ENCODE data around the gene HMG20B.

The HMG20B gene

DNA sequence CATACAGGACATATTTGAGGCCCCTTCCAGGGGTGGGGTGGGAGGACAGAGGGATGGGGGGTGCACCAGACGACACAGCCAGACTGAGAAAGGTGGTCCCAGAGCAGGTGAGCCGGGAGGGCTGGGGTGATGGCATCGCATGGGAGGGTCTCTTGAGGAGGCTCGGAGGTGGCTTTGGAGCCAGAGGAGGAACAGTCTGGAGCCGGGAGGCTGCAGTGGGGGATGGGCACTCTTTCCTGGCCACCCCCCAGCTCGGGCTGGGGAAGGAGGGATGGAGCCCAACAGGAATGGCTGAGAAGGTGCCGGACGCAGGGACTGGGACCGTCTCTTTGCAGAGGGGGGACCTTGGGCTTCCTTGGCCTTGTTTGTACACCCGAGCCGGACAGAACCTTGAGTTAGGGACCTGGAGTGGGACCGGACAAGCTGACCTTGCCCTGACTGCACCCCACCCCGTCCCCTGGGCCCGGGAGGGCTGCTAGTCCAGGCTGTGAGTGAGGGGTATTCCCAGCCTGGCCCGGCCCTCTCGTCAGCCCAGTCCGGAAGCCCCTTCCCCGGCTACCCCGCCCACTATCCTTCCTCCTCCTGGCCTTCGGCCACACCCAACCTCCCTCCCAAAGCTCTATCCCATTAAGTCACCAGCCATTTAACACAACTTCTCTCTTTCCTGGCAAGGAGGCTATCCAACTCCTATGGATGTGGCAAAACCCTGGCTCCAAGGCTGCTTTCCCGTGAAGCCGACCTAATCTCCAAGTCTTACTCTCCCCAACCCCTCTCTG is 34.7 kb downstream of the HMG20B start:
- DNase-seq (ENCODE audit: low spot score), result peak; percentile 64

DNA sequence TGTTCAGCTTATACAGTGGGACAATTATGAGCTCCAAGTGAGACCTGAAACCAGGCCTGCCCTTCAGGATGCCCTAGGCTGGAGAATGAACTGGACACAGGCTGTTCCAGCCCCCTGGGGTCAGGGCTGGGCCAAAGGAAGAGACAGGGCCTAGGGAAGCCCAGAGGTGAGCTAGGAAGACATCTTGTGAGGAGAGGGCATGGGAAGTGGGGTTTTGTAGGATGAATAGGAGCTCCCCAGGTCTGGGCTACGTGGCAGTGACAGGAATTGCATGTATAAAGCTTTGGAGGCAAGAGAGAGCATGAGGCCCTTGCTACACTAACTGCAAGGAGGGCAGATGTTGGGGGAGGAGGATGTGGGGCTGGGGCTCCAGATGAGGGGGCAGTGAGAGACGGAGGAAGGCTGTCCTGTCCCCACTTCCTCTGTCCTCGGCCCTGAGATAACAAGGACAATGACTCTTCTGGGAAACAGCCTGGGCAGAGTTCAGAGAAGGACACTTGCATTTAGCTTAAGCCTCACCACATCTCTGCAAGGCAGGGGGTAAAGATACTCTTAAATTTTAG is 35.4 kb downstream of the HMG20B start:
- DNase-seq (ENCODE audit: low spot score), result no peak

DNA sequence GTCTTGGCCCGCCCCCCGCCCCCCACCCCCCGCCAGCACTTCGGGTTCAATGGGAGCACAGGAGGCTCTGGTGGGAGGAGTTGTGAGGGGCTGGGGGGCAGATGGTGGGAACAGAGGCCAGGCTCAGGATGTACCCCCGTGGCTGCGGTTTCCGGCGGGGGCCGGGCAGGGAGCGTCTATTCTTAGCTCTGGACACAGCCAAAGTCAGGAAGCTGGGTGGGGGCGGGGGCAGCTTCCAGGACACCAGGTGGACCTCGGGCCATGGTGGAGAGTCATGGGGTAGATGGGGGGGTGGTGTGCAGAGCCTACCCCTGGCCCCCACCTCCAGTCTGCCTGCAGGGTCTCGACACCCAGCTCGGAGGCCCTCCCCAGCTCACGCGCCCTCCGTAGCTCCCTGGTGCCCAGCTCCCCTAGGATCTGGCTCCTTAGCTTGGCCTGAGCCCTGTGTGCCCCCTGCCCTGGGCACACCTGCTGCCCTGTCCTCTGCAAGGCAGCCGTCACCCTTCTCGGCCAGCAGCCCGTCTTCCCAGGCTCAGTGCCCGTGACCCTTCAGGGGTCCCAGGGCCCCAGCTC is 36.1 kb downstream of the HMG20B start:
- DNase-seq (ENCODE audit: low spot score), result no peak

DNA sequence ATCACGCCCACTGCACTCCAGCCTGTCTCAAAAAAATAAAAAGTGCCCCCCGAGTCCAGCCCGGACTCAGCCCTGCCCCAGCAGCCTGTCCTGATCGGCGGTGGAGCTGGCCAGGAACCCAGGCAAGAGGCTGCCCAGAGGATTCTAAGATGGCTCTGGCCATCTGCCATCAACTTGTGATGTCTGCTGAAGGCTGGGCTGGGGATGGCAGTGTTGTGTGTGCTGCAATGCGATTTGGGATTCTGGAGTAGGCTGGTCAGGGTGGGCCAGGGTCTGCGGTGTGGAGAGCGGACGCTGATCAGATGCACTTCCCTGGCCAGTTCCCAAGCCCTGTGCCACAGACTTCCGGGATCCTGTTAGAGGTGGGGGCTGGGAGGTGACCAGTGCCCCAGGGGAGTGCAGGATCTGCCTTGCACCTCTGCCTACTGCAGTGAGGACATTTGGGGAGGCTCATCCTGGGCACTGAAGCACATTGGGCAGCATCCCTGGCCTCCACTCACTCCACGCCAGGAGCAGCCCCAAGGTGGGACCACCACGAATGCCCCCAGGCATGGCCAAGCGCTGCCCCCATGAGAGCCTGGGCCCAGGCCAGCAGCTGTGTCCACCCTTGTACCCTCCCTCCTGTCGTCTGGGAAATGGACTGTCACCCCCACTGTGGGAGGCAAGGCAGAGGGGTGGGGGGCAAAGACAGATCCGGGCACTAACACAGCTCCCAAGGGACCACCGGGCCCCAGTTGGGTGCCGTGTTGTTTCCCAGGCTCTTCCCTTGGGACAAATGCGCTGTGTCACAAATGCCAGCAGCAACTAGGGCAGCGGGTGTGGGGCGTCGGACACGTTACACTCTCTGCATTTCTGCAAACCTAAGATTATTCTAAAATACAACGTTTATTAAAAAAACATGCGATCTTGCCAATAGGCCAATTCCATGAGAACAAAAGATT is 37.3 kb downstream of the HMG20B start:
- DNase-seq (ENCODE audit: low spot score), result no peak

DNA sequence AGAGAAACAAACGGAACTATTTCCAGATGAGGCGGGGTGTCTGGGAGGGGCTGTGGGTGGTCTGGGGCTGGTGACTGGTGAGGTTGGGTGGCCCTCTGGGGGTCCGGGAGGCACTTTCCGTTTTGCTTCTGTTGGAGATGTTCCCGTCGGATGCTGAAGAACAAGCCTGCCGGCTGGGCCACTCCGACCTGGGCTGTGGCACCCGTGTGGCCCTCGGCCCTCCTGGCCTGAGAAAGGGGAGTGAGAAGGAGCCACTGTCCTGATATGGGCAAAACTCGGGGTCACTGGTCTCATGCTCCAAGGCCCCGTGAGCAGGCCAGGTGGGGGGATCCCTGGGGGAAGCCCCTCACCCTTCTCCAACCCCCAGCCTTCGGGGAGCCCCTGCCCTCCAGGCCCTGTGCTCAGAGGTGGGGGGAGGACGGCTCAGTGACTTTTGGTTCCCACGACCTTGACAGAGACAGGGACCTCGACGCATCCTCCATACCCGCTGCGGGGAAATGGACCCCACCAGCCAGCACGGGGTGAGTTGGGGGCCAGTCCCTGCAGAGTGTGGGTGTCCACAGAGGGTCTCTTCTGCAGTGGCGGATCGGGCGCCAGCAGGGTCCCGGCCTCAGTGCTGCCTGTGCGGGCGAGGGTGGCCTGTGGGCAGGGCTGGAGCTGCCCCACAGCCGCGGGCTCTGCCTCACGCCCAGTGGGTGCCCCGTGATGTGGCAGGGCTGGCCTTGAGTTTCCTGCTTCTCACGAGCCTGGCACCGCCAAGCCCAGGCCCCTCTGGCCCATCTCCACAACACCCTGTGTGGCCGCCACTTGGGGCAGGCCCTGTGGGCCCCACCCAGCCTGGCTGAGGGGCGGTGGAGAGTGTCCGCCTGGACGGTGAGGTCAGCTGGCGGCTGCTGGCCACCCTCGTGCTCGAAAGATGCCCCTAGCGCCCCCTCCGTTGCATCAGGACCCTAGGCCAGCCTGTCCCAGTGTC is 38.3 kb downstream of the HMG20B start:
- DNase-seq (ENCODE audit: low spot score), result no peak

DNA sequence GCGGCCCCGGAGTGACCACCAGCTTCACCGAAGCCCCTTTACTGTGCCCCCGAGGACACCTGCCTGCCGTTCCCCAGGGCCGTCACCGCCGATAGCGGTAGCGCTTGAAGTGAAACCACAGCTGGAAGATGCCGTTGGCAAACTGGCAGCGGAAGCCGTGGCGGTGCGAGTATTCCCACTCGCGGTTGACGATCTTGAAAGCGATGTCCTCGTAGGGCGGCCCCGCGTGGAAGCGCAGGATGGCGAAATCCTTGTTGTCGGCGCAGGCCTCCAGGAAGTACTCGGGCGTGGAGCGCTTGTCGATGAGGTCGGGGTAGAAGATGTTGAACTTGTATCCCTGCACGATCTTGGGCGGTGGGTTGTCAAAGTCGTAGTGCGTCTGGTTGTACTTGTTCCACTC is 39.1 kb downstream of the HMG20B start:
- no peak for DNase-seq (ENCODE audit: low spot score)

DNA sequence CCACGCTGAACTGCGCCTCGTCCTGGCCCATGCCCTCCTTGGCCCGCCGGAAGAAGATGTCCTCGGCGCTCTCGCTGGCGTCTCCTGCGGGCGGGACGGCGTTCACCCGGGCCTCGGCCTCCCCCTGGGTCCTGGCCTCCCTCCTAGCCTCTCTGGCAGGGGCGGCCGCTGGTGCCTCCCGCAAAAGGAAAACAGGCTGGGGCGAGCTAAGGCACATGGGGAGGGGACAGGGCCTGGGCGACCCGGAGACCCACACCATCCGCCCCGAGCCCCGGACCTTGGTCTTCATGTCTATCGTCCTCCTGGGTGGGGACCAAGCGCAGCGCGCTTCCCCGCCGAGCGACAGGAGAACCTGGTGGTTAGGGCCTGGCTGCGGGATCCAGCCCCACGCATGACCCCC is 39.6 kb downstream of the HMG20B start:
- DNase-seq (ENCODE audit: low spot score), result no peak

DNA sequence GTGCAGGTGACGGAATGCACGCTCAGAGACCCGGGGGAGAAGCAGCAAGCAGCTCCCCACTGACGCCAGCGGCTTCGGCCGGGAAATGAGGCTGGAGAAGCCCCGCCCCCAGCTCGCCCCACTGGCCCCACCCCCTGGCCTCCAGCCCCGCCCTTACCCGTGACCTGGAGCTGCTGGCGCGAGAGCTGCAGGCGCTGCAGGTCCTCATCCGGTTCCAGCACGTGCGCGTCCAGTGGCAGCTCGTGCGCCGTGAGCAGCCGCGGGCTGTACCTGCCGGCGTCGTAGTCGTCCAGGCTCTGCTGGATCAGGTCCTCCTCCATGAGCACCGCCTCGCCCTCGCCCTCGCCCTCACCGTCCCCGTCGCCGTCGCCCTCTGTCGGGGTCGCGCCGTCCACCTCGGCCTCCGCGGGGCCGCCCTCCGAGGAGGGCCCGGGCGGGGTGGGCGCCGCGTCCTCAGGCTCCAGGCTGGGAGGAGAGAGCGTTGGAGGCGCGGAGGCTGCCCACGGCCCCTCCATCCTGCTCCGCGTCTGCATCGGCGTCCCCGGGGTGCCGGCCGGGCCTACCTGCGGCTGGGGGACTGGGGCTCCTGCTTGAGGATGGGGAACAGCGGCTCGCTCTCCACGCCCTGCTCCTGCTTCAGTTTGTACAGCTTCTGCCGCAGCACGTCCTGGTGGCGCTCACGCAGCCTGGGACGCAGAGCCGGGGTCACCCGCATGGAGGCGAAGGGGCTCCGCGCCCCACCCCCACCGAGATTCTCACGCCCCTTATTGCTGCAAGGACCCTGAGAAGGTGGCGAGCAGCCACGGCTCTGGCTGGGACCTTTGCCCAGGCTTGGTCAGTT is 40.4 kb downstream of the HMG20B start:
- no peak for DNase-seq (ENCODE audit: low spot score)

DNA sequence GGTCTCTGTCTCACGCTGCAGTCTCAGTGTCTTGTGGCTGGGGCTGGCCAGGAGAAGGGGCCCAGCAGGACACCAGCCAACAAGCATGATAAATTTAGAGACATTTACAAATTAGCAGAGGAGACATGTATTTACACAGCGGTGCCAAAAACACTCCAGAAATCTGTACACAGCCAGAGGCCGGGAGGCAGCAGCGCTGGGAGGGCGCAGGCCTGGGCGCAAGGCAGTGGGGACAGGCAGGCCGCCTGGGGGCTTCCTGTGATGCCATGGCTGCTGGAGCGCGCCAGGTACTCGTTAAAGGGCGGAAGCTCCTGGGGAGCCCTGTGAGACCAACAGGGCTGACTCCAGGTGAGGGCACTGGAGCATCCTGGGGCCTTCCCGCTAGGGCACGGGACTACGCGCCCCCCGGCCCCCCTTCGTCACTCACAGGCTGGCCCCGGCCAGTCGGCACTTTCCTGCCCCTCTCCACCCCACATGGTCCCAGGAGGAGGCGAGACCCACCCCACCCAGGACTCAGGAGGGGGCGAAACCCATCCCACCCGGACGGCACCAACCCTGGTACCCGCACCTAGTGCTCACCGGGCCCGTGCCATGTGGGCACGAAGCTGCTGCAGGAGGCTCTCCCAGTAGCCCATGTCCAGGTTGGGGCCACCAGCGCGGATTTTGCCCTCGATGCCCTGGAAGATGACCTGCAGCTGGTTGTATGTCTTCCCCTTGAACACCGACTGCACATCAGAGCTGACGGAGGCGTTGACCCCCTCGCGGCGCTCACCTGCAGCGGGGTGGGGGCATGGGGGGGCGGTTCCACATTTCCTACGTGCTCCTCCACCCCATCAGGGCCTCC is 41.3 kb downstream of the HMG20B start:
- no peak for DNase-seq (ENCODE audit: low spot score)

DNA sequence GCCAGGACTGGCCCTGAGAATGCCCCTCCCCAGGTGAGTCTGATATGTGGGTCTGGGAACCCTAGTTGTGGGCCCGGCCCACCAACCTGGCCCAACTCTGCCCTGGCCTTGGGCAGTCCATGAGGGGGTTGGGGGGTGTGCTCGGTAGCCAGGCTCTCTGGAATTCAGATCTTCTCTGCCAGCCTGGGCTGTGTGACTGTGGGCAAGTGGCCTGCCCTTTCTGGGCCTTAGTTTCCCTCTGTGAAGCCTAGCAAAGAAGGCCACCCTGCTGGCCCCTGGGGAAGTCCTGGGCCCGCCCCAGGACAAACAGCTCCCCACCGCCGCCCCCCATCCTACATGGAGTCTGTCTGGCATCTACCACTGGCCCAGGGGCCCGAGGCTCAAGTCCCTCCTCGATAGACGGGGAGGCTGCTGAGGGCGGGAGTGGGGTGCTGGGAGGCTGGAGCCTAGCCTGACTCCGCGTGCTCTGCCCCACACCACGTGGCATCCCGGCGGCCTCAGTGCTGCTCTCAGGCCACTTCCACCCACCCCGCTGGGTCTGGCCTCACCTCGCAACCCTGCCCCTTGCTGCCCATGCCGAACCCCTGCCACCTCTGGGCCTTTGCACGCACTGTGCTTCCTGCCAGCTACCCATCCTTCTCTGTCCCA is 42.2 kb downstream of the HMG20B start:
- no peak for DNase-seq (ENCODE audit: low spot score)

DNA sequence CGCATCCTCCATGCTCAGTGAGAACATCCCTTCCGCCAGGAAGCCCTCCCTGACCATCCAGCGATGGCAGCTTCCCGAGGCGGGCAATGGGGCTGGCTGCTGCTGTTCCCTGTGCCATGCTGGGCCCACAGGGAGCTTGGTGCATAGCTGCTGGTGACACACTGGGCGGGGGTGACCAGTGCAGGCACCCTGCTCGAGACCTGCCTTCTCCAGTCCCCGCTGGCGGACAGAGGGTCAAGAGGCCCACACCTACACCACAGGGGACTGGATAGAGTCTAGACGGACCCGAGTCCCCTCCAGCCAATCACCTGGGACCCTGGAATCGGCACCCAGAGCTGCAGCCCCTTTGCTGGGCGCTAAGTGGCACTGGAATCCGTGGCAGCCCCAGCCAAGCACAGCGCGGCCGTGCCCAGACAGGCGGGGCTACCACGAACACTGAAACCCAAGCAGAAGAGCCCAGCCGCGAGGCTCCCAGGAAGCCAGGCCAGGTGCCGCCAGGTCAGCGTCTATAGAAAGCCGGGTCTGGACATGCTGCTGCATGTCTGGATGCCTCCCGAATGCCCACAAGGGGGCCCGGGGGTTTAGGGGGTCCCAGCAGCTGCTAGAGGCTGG is 42.9 kb downstream of the HMG20B start:
- DNase-seq (ENCODE audit: low spot score), result no peak

DNA sequence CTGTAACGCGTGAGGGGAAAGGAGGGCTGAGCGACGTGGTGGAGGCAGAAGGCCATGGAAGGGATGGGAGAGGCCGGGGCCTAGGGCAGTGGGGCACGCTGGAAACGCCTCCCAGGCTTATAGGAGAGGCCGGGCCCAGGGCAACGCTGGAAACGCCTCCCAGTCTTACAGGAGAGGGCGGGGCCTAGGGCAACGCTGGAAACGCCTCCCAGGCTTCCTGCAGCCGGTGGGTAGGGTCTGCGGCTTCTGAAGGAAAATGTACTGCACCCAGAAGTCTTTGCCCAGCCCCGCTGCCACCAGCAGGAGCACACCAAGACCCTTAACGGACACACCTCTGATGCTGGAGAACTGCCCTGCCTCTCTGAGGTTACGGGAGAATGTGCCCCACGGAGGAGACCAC is 44.7 kb downstream of the HMG20B start:
- DNase-seq (ENCODE audit: low spot score), result no peak

DNA sequence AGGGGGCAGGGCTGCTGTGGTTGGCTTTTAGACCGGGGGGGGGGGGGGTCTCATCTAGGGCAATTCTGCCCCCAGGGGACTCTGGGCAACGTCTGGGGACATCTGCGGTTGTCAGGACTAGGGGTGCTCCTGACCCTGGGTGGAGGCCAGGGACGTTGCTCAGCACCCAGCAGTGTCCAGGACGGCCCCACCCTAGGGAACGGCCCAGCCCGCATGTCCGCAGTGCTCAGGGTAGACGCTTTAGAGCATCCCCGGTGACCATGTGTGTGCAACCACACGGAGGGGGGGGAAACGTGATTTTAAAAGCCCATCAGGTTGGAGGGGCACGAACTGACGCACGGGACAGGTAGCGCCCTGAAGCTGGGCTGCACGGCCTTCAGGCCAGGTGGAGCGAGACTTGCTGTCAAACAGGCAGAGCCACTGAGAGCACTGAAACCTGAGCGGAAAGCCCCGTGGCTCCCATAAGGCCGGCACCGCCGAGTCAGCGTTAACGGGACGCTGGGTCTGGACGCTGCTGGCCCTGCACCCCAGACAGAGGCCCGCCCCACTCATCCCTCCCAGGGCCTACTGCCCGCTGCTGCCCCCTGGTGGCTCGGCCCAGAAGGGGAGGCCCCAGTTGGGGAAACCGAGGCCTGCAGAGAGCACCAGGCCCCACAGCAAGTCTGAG is 45.5 kb downstream of the HMG20B start:
- DNase-seq (ENCODE audit: low spot score), result peak; percentile 95

DNA sequence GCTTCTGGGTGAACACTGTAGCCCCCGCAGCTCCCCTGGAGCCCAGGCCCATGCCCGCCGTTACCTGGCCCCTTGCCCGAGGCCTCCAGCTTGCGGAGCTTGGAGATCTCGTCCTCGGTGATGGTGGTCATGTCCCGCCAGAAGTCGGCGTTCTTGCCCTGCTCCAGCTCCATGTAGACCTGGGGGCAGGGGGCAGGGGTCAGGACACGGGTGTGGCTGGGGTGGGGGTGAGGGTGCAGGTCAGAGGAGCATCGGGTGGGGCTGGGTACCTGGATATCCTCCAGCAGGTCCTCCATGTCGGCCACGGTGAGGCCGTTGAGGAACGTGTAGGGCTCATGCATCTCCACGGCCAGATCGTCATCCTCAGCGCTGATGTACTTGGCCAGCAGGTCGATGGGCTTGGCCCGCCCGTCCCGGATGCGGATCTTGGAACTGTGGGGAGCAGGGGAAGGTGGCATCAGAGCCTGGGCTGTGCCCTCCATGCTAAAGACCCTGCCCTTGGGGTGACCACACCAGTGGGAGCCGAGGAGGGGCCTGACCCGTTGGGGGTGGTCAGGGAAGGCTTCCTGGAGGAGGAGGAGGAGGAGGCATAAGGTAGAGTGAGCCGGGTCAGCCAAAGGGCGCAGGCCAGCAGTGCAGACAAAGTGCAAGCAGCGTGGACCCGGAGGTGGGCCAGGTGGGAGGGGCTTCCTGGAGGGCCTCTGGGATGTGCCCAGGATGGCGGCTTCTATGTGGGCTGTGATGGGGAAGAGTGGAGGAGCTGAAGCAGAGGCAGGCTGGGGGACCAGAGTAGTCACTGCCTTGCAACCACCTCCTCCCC is 46.3 kb downstream of the HMG20B start:
- DNase-seq (ENCODE audit: low spot score), result no peak

DNA sequence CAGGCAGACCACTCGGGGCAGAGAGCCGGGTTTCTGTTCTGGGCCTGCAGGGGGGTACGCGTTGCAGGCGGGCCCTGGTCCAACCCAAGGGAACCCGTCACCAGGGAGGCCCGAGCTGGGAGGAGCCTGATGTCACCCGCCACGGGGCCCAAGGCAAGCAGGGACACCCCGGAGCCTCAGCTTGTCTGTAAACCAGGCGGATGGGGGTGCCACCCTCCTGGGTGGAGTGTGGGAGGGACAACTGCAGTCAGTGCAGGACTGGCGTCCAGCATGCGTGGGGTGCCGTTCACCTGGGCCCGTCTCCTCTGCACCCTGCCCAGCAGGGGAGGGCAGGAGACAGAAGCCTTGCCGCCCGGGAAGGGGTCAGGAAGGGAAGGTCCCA is 46.9 kb downstream of the HMG20B start:
- no peak for DNase-seq (ENCODE audit: low spot score)

DNA sequence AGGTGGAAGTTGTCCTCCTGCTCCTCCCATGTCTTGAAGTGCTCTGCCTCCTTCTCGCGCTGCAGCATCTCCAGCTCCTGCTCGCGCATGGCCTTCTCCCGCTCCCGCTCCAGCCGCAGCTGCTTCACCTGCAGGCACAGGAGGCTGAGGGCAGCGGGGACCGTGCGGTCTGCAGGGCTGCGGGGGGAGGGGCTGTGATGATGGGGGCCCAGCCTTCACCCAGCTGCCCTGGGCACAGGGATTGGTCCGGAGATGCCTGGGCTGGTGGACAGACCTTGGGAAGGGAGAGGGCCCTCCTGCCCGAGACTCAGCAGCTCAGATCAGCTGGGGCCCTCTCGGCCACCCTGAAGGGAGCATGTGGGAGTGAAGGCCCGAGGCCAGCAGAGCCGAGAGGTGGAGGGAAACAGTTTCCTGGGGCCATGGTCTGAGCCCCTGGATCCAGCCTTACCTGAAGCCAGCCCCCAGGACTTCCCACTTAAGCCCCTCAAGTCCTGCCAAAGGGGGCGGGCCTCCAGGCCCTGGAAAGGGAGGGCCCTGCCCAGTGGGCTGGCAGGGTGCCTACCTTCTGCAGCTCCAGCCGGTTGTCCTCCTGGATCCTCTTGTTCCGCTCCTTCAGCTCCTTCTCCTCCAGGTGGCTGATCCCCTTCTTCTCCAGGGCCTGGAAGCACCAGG is 47.5 kb downstream of the HMG20B start:
- no peak for DNase-seq (ENCODE audit: low spot score)
